Keratinocyte (primary cell): ENCODE results near the gene LEAP2. TPM values are rescaled to one million over a fixed set of nuclear protein-coding genes. Genes with fewer than 3 reads are reported as not detected.
"Not testable (repeated sequence)": the region's sequence is repeated elsewhere in the genome, so short reads cannot be mapped to it uniquely, and the experiment has no call there.

ENCODE experiments used
- DNase-seq: peaks from one replicate; pipeline ENCODE4 v3.0.0-alpha.2; 2011; ENCODE audit warnings: low read depth, missing footprints, low spot score
- FAIRE-seq: peaks from 2 replicates; lab custom pipeline; 2011; peaks lifted over from hg19 to GRCh38; lab: Jason Lieb, UNC
- H2AFZ ChIP-seq: 2 replicates; pipeline ENCODE4 v1.6.0; 2012; ENCODE audit warnings: low read length, control low read depth, inconsistent platforms; ENCODE audit not compliant: control insufficient read depth
- H3K27ac ChIP-seq: 2 replicates; pipeline ENCODE4 v1.5.1; 2011; ENCODE audit warnings: low read length; ENCODE audit not compliant: control insufficient read depth, insufficient read depth
- H3K27me3 ChIP-seq: 3 replicates; pipeline ENCODE4 v1.6.0; 2011; ENCODE audit warnings: low read length; ENCODE audit not compliant: control insufficient read depth, insufficient read depth; ENCODE audit errors: extremely low read depth
- H3K36me3 ChIP-seq, 2 experiments: 2 replicates in 1 of 2; 3 replicates in 1 of 2; pipeline ENCODE4 v1.5.1; 2011; ENCODE audit warnings: low read length in 2 of 2, mild to moderate bottlenecking in 1 of 2; ENCODE audit not compliant: control insufficient read depth in 2 of 2, insufficient read depth in 2 of 2; ENCODE audit errors: extremely low read depth in 1 of 2
- H3K4me1 ChIP-seq: 3 replicates; pipeline ENCODE4 v1.5.1; 2011; ENCODE audit warnings: low read length; ENCODE audit not compliant: control insufficient read depth, insufficient read depth; ENCODE audit errors: extremely low read depth
- H3K4me2 ChIP-seq: 3 replicates; pipeline ENCODE4 v1.6.0; 2011; ENCODE audit warnings: low read depth, low read length; ENCODE audit not compliant: control insufficient read depth, insufficient read depth; ENCODE audit errors: extremely low read depth
- H3K4me3 ChIP-seq, 3 experiments: fragments of 200-600 bp in 1 of 3; sonication (generic) in 1 of 3; 2 replicates in 2 of 3; 3 replicates in 1 of 3; pipeline ENCODE4 v1.5.1; 2011 to 2016; ENCODE audit warnings: low read length in 3 of 3, mild to moderate bottlenecking in 3 of 3, control low read depth in 2 of 3, inconsistent platforms in 1 of 3, low read depth in 1 of 3, mixed read lengths in 1 of 3, mixed run types in 1 of 3, moderate library complexity in 1 of 3; ENCODE audit not compliant: control insufficient read depth in 2 of 3, insufficient read depth in 2 of 3; ENCODE audit errors: extremely low read depth in 1 of 3
- H3K79me2 ChIP-seq: 2 replicates; pipeline ENCODE4 v1.6.0; 2012; ENCODE audit warnings: low read length; ENCODE audit not compliant: control insufficient read depth, insufficient read depth
- H3K9ac ChIP-seq: 3 replicates; pipeline ENCODE4 v1.6.0; 2011; ENCODE audit warnings: low read length; ENCODE audit not compliant: control insufficient read depth, insufficient read depth; ENCODE audit errors: extremely low read depth
- H3K9me1 ChIP-seq: 3 replicates; pipeline ENCODE4 v1.6.0; 2011; ENCODE audit warnings: low read length; ENCODE audit not compliant: control insufficient read depth, insufficient read depth; ENCODE audit errors: extremely low read depth
- H3K9me3 ChIP-seq: 2 replicates; pipeline ENCODE4 v1.5.1; 2012; ENCODE audit warnings: low read depth, low read length; ENCODE audit not compliant: control insufficient read depth
- H4K20me1 ChIP-seq: 3 replicates; pipeline ENCODE4 v1.6.0; 2011; ENCODE audit warnings: low read length; ENCODE audit not compliant: control insufficient read depth, insufficient read depth; ENCODE audit errors: extremely low read depth
- CTCF ChIP-seq, 3 experiments: IDR thresholded peaks in 1 of 3; conservative IDR thresholded peaks in 1 of 3; optimal IDR thresholded peaks in 1 of 3; 2 replicates in 2 of 3; 3 replicates in 1 of 3; pipeline versions ENCODE3 to v1.5.1; 2011; ENCODE audit warnings: low read length in 3 of 3, mild to moderate bottlenecking in 3 of 3, moderate library complexity in 2 of 3, control low read depth in 1 of 3, inconsistent platforms in 1 of 3; ENCODE audit not compliant: insufficient read depth in 2 of 3; ENCODE audit errors: extremely low read depth in 1 of 3
- EZH2 ChIP-seq: IDR thresholded peaks from one replicate; pipeline ENCODE4 v1.6.1; 2012; ENCODE audit warnings: inconsistent platforms, mild to moderate bottlenecking, low read length, moderate library complexity
- dilution Hi-C: fragments of 300-500 bp; cut with MboI; formaldehyde crosslinking; loops from one replicate; pipeline ENCODE4 v1.7.0; 2020; ENCODE audit warnings: low sequenced_read_pairs; ENCODE audit not compliant: extremely low pct_ligation_motif_present
- polyA plus RNA-seq, 5 experiments: library from polyadenylated mRNA; depleted of rRNA in 3 of 5; stranded (reverse) in 3 of 5; stranded (forward) in 1 of 5; unstranded in 1 of 5; fragments of >200 nt; gene quantifications; 1 replicate in 1 of 5; 2 replicates in 3 of 5; 3 replicates in 1 of 5; pipeline versions ENCODE4 v1.2.1 to v1.2.3, GENCODE V29; 2011 to 2012; ENCODE audit warnings: missing spikeins in 2 of 5, low read depth in 1 of 5, low replicate concordance in 1 of 5

LEAP2 gene
- polyA plus RNA-seq, 1 donor (not counting 4 experiments of a cell fraction or from before 2014, with no cell fraction given), result 1.2 TPM

- Histone ChIP-seq H3K9me3 (no peaks in the 10 kb centered on the region), H3K4me2 (no peak overlapping the region), H4K20me1 (no peaks in the 10 kb centered on the region), H3K27ac (no peak overlapping the region), H3K9me1 (no peaks in the 10 kb centered on the region), H3K4me3 (no peak overlapping the region), H3K4me1 (no peaks in the 10 kb centered on the region), H2AFZ (no peak overlapping the region), H3K9ac (no peak overlapping the region), H3K36me3 (no peaks in the 10 kb centered on the region), H3K27me3 (no peaks in the 10 kb centered on the region), H3K79me2 (no peaks in the 10 kb centered on the region)
- no peak for TF ChIP-seq EZH2
- TF ChIP-seq CTCF (optimal IDR thresholded peaks at IDR 0.05 in 1 of 3, IDR thresholded peaks at IDR 0.05 in 1 of 3, conservative IDR thresholded peaks at IDR 0.05 in 1 of 3; ENCODE audit: extremely low read depth in 1 of 3, insufficient read depth in 2 of 3, low read length in 3 of 3), result no peak
- dilution Hi-C loops, result no loop called here
- DNase-seq, result no peak
- FAIRE-seq, result no peak
These were observed 19.2 kb upstream of the LEAP2 start for GRCh38 chr5:132854301-132854700.

- H3K4me3 ChIP-seq, dilution Hi-C loops, H3K79me2 ChIP-seq, H3K9ac ChIP-seq, H3K27ac ChIP-seq, DNase-seq, H3K36me3 ChIP-seq, H3K4me2 ChIP-seq, H3K27me3 ChIP-seq, H4K20me1 ChIP-seq, FAIRE-seq, H2AFZ ChIP-seq, H3K9me3 ChIP-seq, H3K4me1 ChIP-seq, H3K9me1 ChIP-seq: not testable (repeated sequence)
These were observed 18.5 kb upstream of the LEAP2 start for GRCh38 chr5:132854992-132855391.

DNA sequence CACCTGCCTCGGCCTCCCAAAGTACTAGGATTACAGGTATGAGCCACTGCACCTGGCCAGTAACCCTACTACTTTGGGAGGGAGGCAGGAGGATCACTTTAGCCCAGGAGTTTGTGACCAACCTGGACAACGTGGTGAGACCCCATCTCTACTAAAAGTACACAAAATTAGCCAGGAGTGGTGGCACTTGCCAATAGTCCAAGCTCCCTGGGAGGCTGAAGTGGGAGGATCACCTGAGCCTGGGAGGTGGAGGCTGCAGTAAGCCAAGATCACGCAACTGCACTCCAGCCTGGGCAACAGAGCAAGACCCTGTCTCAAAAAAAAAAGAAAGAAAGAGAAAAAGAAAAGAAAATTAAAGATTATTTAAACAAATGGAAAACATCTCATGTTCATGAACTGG is 17.5 kb upstream of the LEAP2 start:
- Histone ChIP-seq H3K9me3 (no peaks in the 10 kb centered on the region), H4K20me1 (no peaks in the 10 kb centered on the region), H3K27ac (no peak overlapping the region), H3K4me2 (no peak overlapping the region), H3K36me3 (no peaks in the 10 kb centered on the region), H2AFZ (no peak overlapping the region), H3K9ac (no peak overlapping the region), H3K4me1 (no peaks in the 10 kb centered on the region), H3K79me2 (no peaks in the 10 kb centered on the region), H3K4me3 (no peak overlapping the region), H3K9me1 (no peaks in the 10 kb centered on the region), H3K27me3 (no peaks in the 10 kb centered on the region)
- dilution Hi-C loops, result no loop called here
- DNase-seq, result no peak
- TF ChIP-seq EZH2, result no peak
- no peak for TF ChIP-seq CTCF (optimal IDR thresholded peaks at IDR 0.05 in 1 of 3, IDR thresholded peaks at IDR 0.05 in 1 of 3, conservative IDR thresholded peaks at IDR 0.05 in 1 of 3; ENCODE audit: extremely low read depth in 1 of 3, insufficient read depth in 2 of 3, low read length in 3 of 3)
- no peak for FAIRE-seq
